COR-L47 (cell line): Measurements from ENCODE around the gene UBE2D4.

Experiments used
- DNase-seq: peaks from one replicate; lab custom pipeline; 2025; lab: John Stamatoyannopoulos, UW

The UBE2D4 gene

DNA sequence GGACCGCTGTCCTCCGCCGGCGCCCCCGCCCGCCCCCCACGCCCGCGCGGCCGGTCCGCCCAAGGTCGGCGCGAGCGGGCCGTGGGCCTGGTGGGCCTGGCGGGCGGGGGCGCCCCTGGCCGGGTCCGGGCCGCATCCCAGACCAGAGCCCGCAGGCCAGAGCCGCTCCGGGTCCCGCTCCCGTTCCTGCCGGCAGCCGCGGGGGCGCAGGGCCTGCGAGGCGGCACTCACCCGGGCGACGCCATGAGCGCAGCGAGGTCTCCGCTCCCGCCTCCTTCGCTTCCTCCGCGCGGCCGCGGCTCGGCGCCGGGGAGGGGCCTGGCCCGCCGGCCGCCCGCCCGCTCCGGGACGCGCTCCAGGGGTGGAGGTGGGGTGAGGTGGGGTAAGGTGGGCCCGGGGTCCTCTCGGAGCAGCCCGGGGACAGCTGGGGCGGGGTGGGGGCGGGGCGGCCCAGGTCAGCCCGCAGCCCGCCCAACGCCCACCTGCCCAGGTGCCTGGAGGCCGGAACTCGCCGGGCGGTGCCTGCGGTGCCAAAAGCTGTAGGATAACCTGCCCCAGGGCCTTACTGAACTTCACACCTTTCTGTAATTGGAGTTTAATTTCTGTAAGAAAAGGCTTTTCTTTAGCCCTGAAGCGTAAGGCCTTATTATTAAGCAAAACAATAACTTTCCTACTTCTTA is 19.8 kb upstream of the UBE2D4 start, which contains the start of gene URGCP:
Gene URGCP, minus strand, starts transcription at position 266 of the 680 bp plus-strand sequence. Its CDS starts 21 bp downstream, at position 245.
- peak; percentile 22 for DNase-seq

DNA sequence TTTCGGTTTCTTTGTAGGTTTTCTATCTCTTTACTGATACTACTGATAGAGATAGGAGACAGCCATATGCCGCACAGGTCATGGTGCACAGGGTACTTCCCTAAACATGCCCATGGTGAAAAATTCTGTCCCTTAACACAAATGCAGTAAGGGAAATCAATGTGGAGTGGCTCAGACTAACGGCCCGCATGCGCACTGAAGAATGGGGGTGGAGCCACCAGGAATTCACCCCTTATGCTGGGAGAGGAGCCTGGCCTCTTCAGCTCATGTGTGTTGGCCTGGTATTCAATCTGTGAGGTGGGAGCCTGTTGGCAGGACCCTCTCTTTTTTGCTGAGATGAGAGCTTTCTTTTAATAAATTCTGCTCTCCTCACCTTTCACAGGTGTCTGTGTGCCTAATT is 11.4 kb upstream of the UBE2D4 start:
- no peak for DNase-seq

DNA sequence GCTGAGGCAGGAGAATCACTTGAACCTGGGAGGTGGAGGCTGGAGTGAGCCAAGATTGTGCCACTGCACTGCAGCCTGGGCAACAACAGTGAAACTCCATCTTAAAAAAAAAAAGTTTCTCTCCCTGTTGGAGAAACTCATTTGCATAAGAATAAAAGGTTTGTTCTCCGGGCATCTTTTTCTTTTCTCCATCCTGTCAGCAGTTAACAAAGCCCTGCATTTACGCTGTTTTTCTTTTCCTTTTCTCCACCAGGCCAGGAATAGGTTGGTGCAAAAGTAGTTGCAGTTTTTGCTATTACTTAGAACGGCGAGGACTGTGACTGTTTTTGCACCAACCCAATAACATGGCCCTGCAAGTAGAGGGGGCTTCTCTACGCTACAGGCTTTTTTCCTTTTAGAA is 10.3 kb upstream of the UBE2D4 start:
- no peak for DNase-seq

GRCh38 chr7:43921423-43921822 is 4.8 kb upstream of the UBE2D4 start:
- DNase-seq: no peak

GRCh38 chr7:43922726-43923125 is 3.5 kb upstream of the UBE2D4 start:
- no peak for DNase-seq

- no peak for DNase-seq
These were observed 525 bp downstream of the UBE2D4 start for GRCh38 chr7:43926798-43927123.

GRCh38 chr7:43927810-43928209 is 1.6 kb downstream of the UBE2D4 start:
- DNase-seq: no peak

- DNase-seq: no peak
These were observed 3.6 kb downstream of the UBE2D4 start for GRCh38 chr7:43929529-43930457.

- DNase-seq: no peak
These were observed 5.1 kb downstream of the UBE2D4 start for GRCh38 chr7:43931346-43931745.

DNA sequence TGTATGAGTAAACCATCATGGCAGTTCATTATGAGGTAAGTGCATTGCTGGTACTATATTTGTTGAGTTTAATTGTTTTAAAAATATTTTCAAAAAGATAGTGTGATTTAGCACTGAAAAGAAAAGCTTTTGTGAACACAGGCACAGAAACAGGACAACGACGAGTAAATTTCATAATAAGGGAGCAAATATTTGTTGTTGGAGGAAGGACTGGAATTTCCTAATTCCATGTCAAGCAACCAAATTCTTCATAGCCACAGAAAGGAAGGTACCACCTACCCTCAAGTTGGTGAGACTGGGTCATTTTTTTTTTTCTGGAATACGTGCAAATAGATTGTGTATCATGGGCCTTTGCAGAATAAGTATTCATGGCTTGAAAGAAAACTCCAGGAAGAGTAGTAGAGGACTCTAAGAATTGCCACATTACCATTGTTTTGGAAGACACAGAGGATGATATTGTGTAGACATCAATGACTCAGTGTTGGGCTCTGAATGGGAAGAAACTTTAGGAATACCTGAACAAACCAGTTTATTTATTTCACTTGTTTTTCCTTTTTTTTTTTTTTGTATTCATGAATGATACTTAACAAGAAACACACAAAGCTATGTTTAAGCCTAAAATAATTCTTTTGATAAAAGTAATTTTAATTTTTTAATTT is 7.8 kb downstream of the UBE2D4 start:
- no peak for DNase-seq

- DNase-seq: no peak
These were observed 11.2 kb downstream of the UBE2D4 start for GRCh38 chr7:43937444-43937843.

GRCh38 chr7:43938892-43939482 is 12.8 kb downstream of the UBE2D4 start:
- DNase-seq: no peak

- DNase-seq: no peak
These were observed 16.0 kb downstream of the UBE2D4 start for GRCh38 chr7:43942250-43942649.

DNA sequence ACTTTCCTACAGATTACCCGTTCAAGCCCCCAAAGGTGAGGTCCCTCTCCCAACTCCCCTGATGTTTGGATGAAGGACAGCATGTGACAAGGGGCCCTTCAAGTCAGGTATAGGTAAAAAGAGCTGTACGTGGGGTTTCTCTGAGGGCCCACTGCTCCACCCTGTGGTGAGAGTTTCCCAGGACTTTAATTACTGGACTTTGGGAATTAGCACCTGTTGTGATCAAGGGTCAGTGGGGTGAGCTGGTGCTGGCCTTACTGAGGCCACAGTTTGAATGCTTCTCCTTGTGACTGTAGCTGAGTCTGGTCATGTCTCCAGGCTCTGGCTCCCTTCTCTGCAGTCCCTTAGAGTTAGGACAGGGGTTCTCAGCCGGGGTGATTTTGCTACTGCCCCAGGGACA is 16.8 kb downstream of the UBE2D4 start:
- no peak for DNase-seq

GRCh38 chr7:43943417-43944187 is 17.4 kb downstream of the UBE2D4 start:
- no peak for DNase-seq

DNA sequence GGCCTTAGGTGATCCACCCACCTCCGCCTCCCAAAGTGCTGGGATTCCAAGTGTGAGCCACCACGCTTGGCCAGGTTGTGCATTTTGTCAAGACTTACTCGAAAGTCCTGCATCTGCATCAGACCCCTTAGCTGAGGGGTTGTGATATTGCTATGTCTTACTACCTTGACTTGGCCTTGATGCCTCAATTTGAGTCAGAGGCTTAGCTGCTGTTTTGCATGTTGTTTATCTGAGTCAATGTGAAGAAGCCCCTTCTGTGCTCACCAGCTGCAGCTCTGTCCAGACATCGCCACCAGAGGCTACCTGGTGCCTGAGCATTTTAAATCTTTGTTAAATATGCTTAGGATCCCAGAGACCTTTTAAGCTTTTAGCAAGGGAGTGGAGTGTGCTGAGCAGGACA is 18.1 kb downstream of the UBE2D4 start:
- no peak for DNase-seq

DNA sequence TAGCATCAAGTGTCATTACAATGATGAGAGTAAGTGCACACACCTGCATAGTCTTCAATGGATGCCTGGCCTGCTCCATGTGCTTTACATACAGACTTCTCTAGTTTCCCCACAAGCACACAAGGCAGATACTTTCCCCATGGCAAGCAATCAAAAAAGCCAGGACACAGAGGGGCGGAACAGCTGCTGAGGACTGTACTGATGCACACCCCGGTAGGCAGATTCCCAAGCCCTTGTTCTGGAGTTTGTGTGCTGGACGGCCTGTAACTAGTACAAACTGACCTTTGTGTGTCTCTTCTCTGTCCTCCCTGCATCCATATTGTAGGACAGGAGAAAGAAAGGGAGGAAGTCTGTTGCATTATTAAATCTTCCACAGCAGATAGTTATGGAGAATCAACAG is 25.8 kb downstream of the UBE2D4 start:
- no peak for DNase-seq

DNA sequence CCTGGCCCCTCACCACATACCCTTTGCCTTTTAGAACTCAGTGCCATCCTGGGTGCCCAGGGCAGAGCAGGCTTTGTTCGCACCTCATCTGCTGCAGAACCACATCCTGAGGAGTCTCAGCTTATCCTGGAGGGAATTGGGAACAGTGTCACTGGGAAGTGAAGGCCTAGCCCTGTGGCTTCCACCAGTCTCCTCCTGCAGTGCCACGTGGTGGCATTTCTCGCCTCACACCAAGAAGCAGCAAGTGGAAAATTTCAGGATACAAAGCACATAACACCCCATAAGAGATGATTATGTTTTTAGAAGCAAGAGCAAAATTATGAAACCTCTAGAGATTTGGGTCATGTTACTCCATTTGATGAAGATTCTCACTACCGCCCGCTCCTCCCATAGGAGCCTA is 26.8 kb downstream of the UBE2D4 start:
- DNase-seq: no peak

DNA sequence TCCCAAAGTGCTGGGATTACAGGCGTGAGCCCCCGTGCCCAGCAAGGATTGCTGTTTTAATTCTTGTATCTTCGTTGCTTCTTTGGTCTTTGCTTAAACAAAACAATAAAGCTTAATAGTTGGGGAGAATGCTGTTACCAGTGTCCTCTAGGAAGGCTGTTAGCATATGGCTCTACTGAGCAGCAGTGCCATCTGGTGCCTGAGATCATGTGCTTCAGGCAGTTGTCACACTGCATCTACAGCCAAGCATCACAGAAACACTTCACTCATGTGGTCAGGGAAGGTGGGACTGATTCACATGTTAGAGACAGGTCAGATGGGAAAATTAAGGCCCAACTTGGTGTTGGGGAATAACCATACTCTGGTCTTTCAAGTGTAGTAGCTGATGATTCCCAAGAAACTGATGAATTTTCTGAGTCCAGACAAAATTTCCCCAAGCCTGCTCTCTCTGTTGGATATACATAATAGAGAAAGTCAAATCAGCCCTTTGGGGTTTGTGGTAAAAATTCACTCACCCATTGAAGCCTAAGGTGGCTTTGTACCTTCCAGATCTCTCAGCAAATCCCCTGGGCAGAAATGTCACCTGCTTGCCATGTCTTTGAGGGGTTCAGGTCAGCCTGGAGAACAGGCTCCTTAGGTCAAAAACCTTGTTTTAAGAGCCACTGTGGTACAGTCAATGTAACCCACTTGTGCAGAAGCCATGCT is 28.4 kb downstream of the UBE2D4 start:
- DNase-seq: peak; percentile 12

DNA sequence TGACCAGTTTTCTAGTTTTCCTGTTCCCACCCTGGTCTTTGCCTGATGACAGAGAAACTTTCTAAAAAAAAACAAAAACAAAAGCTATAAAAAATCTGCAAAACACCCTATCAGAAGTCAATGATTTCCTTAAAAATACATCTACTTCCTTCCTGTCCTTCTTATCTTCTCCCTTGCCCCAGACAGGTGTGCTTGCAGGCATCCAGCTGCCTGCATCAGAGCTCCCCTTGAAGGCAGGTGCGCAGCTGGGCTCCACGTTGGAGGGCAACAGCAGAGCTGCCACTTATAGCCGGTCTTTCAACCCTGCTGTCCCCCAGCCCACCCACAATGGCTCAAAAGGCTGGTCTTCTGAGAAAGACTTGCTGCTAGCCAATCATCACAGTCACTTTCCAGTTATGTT is 29.8 kb downstream of the UBE2D4 start:
- no peak for DNase-seq

- DNase-seq: no peak
These were observed 34.7 kb downstream of the UBE2D4 start for GRCh38 chr7:43960933-43961332.
